ENCODE results near the gene ZNF816.
"Not testable (repeated sequence)": the region's sequence is repeated elsewhere in the genome, so short reads cannot be mapped to it uniquely, and the experiment has no call there.

The ZNF816 gene

DNA sequence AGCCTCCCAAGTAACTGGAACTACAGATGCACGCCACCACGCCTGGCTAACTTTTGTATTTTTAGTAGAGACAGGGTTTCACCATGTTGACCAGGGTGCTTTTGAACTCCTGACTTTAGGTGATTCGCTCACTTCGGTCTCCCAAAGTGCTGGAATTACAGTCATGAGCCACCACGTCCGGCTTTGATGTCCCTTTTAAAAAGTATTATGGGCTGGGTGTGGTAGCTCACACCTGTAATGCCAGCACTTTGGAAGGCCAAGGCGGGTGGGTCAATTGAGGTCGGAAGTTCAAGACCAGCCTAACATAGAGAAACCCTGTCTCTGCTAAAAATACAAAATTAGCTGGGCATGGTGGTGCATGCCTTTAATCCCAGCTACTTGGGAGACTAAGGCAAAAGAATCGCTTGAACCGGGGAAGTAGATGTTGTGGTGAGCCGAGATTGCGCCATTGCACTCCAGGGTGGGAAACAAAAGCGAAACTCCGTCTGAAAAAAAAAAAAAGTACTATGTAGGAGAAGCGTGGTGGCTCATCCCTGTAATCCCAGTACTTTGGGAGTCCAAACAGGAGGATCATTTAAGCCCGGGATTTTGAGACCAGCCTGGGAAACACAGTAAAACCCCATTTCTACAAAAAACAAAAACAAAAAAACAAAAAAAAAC, 28.2 kb upstream of the ZNF816 start:
- Mint-ChIP-seq H3K4me1 (ENCODE audit: low read depth) (peaks cover 10% of the 10 kb centered on the region), H3K27me3 (peaks cover 9% of the 10 kb centered on the region), H3K27ac (no peak overlapping the region), H3K9me3 (peaks cover 34% of the 10 kb centered on the region), H3K4me3 (no peak overlapping the region), H3K36me3 (ENCODE audit: low read depth) (peaks cover 45% of the 10 kb centered on the region)

DNA sequence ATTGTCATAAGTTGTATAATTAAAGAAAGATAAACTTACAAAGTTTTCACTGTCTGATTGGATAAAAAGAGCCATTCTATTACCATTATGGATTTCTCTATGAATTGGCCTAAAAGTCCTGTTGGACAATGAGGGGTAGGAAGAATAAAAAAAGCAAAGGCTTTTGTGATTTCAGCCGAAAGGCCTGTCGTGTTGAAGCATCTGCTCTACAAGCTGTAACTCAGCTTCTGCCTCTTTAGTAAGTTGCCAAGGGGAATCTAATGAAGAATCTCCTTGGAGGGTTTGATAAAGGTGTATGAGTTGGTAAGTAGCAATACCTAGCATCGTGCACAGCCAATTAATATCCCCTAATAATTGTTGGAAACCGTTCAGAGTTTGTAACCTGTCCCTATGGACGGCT, 25.8 kb upstream of the ZNF816 start:
- Mint-ChIP-seq H3K27ac (no peak overlapping the region), H3K36me3 (ENCODE audit: low read depth) (peaks cover 49% of the 10 kb centered on the region), H3K4me1 (ENCODE audit: low read depth) (peaks cover 4% of the 10 kb centered on the region), H3K27me3 (peaks cover 9% of the 10 kb centered on the region), H3K9me3 (peaks cover 34% of the 10 kb centered on the region), H3K4me3 (no peak overlapping the region)

DNA sequence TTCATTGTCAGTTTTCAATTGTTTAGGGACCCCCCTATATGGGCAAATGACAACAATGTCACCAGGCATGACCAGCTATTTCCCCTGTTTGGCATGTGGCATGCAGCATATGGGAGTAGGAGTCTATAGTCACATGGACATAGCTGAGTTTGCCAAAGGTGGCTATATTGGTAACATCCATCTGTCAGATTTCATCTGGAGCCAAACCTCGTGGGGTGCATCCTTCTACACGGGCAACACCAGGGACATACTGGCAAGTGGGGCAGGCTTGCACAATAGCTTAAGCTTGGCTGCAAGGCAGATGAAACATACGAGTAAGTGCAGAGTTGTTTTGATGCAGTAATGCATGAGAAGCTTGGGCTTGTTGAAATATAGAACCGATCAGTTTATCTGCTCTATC, 24.5 kb upstream of the ZNF816 start:
- peaks cover 5% of the 10 kb centered on the region for H3K27me3 Mint-ChIP-seq
- no peak overlapping the region for H3K27ac Mint-ChIP-seq
- H3K4me3 Mint-ChIP-seq: no peak overlapping the region
- peaks cover 48% of the 10 kb centered on the region for H3K36me3 Mint-ChIP-seq (ENCODE audit: low read depth)
- H3K4me1 Mint-ChIP-seq (ENCODE audit: low read depth): peaks cover 4% of the 10 kb centered on the region
- H3K9me3 Mint-ChIP-seq: peaks cover 30% of the 10 kb centered on the region

DNA sequence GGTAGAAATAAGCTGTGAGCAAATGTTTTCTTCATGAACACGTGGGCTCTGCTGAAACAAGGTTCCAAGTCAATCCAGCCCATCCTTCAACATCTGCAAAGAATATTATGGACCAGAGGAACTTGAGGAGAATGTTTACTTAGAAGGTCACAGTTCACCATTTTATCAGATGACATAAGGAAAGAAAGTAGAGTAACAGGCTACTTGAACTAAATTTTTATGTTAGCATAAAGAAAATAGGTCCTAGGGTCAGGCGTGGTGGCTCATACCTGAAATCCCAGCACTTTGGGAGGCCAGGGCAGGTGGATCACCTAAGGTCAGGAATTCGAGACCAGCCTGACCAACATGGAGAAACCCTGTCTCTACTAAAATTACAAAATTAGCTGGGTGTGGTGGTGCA, 20.5 kb upstream of the ZNF816 start:
- not testable (repeated sequence) for H3K27ac Mint-ChIP-seq; H3K4me1 Mint-ChIP-seq (ENCODE audit: low read depth); H3K4me3 Mint-ChIP-seq; H3K27me3 Mint-ChIP-seq
- Mint-ChIP-seq H3K9me3 (peaks cover 16% of the 10 kb centered on the region), H3K36me3 (ENCODE audit: low read depth) (peaks cover 31% of the 10 kb centered on the region)

DNA sequence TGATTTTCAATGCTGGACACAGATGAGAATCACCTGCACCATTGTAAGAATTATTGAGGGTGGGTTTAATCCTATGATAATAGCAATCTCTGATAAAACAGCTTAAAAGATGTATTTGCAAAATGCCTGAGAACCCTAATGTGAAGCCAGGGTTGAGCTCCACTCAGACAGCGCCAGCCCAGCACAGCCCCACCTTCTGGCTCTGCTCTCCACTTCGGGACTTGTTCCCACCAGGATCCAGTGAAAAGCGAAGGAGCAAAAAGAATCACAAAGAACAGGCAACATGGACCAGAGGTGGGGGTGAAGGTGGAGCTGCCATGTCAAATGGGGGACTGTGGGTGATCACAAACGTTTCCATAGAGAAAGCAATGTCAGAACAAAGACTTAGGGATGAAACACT, 18.6 kb upstream of the ZNF816 start:
- Mint-ChIP-seq H3K4me3 (no peak overlapping the region), H3K36me3 (ENCODE audit: low read depth) (peaks cover 17% of the 10 kb centered on the region), H3K4me1 (ENCODE audit: low read depth) (no peaks in the 10 kb centered on the region), H3K27me3 (no peaks in the 10 kb centered on the region), H3K27ac (no peak overlapping the region), H3K9me3 (peaks cover 4% of the 10 kb centered on the region)

DNA sequence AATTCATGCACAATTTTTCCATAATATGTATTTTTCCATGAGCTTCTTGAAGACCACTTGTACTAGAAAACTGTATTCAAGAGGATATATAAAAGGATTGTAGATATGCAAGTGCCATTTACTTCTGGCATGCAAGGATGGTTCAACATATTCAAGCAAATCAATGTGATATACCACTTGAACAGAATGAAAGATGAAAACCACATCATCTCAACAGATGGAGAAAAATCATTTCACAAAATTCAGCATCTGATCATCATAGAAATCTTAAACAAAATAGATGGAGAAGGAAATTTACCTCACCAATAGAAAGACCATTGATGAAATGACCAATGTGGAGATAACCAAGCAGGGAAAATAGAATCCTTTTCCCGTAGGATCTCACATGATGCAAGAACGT, 5.1 kb upstream of the ZNF816 start:
- peaks cover 52% of the 10 kb centered on the region for H3K9me3 Mint-ChIP-seq
- no peak overlapping the region for H3K27ac Mint-ChIP-seq
- no peak overlapping the region for H3K4me3 Mint-ChIP-seq
- H3K4me1 Mint-ChIP-seq (ENCODE audit: low read depth): peaks cover 12% of the 10 kb centered on the region
- H3K36me3 Mint-ChIP-seq (ENCODE audit: low read depth): peaks cover 44% of the 10 kb centered on the region
- H3K27me3 Mint-ChIP-seq: peaks cover 4% of the 10 kb centered on the region

DNA sequence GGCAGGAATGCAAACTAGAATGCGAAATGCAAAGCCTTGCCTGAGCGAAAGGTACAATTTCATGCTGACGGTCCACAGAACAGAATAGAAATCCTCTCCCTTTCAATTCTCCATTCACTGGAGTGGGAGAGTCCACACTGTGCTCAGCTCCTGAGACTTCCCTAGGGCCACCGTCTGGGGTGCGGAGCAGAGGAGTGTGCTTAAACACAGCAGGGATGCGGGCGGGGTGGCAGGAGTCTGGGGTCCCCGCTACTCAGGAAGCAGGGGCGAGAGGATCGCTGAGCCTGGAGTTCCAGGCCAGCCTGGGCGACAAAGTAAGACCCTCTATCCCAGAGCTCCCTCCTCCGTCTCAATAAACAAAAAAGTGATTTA, 552 bp upstream of the ZNF816 start:
- H3K36me3 Mint-ChIP-seq (ENCODE audit: low read depth): peaks cover 49% of the 10 kb centered on the region
- H3K27me3 Mint-ChIP-seq: no peaks in the 10 kb centered on the region
- H3K27ac Mint-ChIP-seq: peak overlapping the region; percentile 79
- peaks cover 27% of the 10 kb centered on the region for H3K4me1 Mint-ChIP-seq (ENCODE audit: low read depth)
- H3K4me3 Mint-ChIP-seq: peak overlapping the region; percentile 93
- peaks cover 34% of the 10 kb centered on the region for H3K9me3 Mint-ChIP-seq

DNA sequence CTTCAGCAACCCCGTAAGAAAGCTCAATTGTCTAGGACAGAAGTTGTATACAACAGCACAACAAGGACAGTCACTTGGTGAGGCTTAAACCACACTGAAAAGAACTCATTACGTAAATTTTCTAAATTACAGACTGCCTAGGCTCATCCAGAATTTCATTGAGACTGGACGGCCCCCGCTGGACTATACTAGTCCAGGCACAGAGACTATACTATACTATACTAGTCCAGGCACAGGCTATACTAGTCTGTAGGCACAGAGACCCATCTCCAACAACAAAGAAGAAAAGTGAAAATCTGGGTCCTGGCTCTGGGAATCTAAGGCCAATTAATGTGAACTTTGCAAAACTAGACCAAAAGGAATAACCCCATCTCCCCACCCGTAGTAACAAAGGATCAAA, 700 bp downstream of the ZNF816 start:
- H3K27me3 Mint-ChIP-seq: no peaks in the 10 kb centered on the region
- H3K4me1 Mint-ChIP-seq (ENCODE audit: low read depth): peaks cover 27% of the 10 kb centered on the region
- peak overlapping the region; percentile 93 for H3K4me3 Mint-ChIP-seq
- H3K27ac Mint-ChIP-seq: peak overlapping the region; percentile 87
- H3K9me3 Mint-ChIP-seq: peaks cover 32% of the 10 kb centered on the region
- H3K36me3 Mint-ChIP-seq (ENCODE audit: low read depth): peaks cover 51% of the 10 kb centered on the region

DNA sequence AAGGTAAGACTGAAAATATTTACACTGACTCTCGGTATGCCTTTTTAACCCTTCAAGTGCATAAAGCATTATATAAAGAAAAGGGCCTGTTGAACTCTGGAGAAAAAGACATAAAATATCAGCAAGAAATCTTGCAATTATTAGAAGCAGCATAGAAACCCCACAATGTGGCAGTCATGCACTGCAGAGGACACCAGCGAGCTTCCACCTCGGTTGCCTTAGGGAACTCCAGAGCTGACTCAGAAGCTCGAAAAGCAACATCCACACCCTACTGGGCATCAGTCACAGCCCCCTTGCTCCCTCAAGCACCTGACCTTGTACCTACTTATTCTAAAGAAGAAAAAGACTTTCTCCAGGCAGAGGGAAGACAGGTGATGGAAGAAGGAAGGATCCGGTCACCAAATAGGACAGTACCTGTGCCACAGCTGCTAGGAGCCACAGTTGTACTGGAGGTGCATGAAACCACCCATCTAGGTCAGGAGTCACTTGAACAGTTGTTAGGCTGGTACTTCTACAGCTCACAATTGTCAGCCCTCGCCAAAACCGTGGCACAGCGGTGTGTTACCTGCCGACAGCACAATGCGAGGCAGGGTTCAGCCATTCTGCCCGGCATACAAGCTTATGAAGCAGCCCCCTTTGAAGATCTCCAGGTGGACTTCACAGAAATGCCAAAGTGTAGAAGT, 2.9 kb downstream of the ZNF816 start:
- peaks cover 41% of the 10 kb centered on the region for H3K9me3 Mint-ChIP-seq
- H3K4me1 Mint-ChIP-seq (ENCODE audit: low read depth): peaks cover 27% of the 10 kb centered on the region
- no peak overlapping the region for H3K4me3 Mint-ChIP-seq
- peaks cover 69% of the 10 kb centered on the region for H3K36me3 Mint-ChIP-seq (ENCODE audit: low read depth)
- no peaks in the 10 kb centered on the region for H3K27me3 Mint-ChIP-seq
- H3K27ac Mint-ChIP-seq: no peak overlapping the region

DNA sequence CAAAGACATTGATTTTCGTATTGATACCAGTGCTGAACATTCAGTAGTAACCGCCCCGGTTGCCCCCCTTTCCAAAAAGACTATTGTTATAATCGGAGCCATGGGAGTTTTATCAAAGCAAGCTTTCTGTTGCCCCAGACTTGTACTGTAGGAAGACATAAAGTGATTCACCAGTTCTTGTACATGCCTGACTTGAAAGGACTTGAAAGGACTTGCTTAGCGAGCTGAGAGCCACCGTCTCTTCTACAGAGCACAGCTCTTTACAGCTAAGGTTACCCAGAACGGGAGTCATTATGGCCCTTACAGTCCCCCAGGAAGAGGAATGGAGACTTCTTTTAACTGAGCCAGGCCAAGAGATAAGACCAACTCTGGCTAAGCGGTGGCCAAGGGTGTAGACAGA, 5.1 kb downstream of the ZNF816 start:
- no peak overlapping the region for H3K27ac Mint-ChIP-seq
- H3K4me1 Mint-ChIP-seq (ENCODE audit: low read depth): peaks cover 15% of the 10 kb centered on the region
- no peaks in the 10 kb centered on the region for H3K27me3 Mint-ChIP-seq
- H3K4me3 Mint-ChIP-seq: no peak overlapping the region
- H3K36me3 Mint-ChIP-seq (ENCODE audit: low read depth): peaks cover 87% of the 10 kb centered on the region
- H3K9me3 Mint-ChIP-seq: peaks cover 39% of the 10 kb centered on the region

DNA sequence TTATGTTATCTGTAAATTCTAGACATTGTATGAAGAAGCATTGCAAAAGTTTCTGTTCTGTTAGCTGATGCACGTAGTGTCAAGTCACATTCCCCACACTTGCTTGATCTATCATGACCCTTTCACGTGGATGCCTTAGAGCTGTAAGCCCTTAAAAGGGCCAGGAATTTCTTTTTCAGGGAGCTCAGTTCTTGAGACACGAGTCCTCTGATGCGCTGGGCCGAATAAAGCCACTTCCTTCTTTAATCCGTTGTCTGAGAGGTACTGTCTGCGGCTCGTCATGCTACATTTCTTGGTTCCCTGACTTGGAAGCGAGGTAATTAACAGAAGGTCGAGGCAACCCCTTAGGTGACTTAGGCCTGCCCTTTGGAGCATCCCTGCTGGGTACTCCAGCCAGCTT, 5.8 kb downstream of the ZNF816 start:
- H3K4me1 Mint-ChIP-seq (ENCODE audit: low read depth): peaks cover 11% of the 10 kb centered on the region
- H3K9me3 Mint-ChIP-seq: peaks cover 46% of the 10 kb centered on the region
- peaks cover 93% of the 10 kb centered on the region for H3K36me3 Mint-ChIP-seq (ENCODE audit: low read depth)
- H3K27me3 Mint-ChIP-seq: no peaks in the 10 kb centered on the region
- H3K27ac Mint-ChIP-seq: no peak overlapping the region
- H3K4me3 Mint-ChIP-seq: no peak overlapping the region

DNA sequence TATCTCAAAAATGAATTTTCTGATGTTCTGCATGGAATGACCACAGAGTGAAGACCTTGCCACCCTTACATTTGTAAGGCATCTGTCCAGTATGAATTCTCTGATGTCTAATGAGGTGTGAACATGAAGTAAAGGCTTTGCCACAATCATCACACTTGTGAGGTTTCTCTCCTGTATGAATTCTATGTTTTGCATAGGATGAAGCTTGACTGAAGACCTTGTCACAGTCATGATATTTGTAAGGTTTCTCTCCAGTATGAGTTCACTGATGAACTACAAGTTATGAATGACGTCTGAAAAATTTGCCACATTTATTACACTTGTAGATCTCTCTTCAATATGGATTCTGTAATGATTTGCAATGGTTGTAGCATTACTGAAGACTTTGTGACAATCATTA, 13.3 kb downstream of the ZNF816 start:
- Mint-ChIP-seq H3K36me3 (ENCODE audit: low read depth) (peaks cover 69% of the 10 kb centered on the region), H3K4me1 (ENCODE audit: low read depth) (no peaks in the 10 kb centered on the region), H3K27me3 (no peaks in the 10 kb centered on the region), H3K27ac (no peak overlapping the region), H3K4me3 (no peak overlapping the region), H3K9me3 (peaks cover 44% of the 10 kb centered on the region)

DNA sequence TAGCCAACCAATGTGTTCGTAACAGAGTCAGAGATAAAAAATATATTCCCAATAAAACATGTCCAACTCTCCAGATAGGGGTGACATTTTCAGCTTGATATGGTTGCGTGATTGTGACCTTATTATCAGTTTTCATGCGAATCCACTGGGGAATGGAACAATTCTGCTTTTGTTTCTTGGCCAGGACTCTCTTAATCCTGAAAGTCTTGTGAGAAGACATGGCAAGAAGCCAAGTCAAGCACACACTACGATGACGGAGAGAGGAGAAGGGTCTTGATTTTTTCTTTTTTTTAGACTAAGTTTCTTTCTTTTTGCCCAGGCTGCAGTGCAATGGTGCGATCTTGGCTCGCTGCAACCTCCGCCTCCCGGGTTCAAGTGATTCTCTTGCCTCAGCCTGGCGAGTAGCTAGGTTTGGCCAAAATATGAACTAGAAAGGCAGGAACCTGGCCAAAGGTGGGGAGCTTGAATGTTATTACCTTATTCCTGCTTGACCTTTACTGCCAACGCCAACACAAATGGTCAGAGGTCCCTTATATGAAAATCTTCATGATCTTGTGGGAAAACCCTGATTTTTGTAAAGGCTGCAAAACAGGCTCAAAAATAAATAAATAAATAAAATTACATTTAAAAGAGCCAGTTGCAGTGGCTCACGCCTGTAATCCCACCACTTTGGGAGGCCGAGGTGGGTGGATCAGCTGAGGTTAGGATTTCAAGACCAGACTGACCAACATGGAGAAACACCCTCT, 14.5 kb downstream of the ZNF816 start:
- H3K36me3 Mint-ChIP-seq (ENCODE audit: low read depth): peaks cover 61% of the 10 kb centered on the region
- H3K9me3 Mint-ChIP-seq: peaks cover 45% of the 10 kb centered on the region

DNA sequence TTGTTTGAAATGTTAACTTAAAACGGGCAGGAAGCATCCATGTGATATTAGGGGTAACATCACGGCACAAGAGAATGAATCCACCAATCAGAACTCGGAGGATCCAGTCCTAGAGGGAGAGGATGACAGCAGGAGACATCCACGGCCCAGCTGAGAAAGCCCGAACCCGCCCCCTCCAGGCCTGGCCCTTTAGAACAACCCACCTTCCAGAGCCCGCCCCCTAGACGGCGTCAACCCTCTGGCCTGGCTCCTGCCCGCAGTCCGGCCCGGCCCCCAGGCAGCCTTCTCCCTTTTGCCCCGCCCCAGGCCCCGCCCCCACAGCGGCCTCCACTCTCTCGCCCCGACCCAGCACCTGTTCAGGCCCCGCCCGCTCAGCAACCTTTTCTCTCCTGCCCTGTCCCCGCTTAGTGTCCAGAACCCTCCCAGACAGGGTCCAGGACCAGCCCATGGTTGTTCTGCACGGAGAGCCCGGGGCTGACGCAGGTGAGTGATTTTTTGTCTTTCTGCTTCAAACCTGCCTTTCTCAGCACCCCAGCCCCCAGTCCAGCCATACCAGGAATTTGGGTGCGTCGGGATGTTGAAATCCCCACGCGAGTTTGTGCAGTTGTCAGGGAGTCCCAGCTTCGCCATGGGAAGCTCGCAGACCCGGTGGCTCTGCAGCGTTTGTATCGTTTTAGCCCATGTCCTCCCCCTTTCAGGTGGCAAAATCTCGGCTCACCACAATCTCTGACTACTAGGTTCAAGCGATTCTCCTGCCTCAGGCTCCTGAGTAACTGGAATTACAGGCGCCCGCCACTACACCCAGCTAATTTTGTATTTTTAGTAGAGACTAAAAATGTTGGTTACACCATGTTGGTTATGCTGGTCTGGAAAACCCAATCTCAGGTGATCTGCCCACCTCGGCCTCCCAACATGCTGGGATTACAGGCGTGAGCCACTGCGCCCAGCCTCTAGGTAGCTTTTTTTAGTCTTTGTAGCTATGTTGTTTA, 16.1 kb downstream of the ZNF816 start:
- no peak overlapping the region for H3K4me3 Mint-ChIP-seq
- H3K27ac Mint-ChIP-seq: no peak overlapping the region
- H3K9me3 Mint-ChIP-seq: peaks cover 37% of the 10 kb centered on the region
- H3K36me3 Mint-ChIP-seq (ENCODE audit: low read depth): peaks cover 52% of the 10 kb centered on the region
- H3K27me3 Mint-ChIP-seq: no peaks in the 10 kb centered on the region
- H3K4me1 Mint-ChIP-seq (ENCODE audit: low read depth): peaks cover 7% of the 10 kb centered on the region

More for the DNA sequence above, 14.5 kb downstream of the ZNF816 start:
- no peaks in the 10 kb centered on the region for H3K4me1 Mint-ChIP-seq (ENCODE audit: low read depth)
- H3K27me3 Mint-ChIP-seq: no peaks in the 10 kb centered on the region
- H3K27ac Mint-ChIP-seq: no peak overlapping the region
- no peak overlapping the region for H3K4me3 Mint-ChIP-seq

Data from stimulated activated naive CD8-positive, alpha-beta T cell treated with anti-CD3 and anti-CD28 coated beads, Interleukin-15, Interleukin-2, amounts not matched to agents 100 ng/mL and 50 ng/mL, for 24 hours (primary cell).